Activated CD4-positive, alpha-beta T cell treated with anti-CD3 and anti-CD28 coated beads for 48 hours (primary cell): ENCODE results near the gene MGAT5B.

Experiments
- DNase-seq: peaks from one replicate; pipeline ENCODE4 v3.0.0-alpha.2; 2020

The MGAT5B gene

DNA sequence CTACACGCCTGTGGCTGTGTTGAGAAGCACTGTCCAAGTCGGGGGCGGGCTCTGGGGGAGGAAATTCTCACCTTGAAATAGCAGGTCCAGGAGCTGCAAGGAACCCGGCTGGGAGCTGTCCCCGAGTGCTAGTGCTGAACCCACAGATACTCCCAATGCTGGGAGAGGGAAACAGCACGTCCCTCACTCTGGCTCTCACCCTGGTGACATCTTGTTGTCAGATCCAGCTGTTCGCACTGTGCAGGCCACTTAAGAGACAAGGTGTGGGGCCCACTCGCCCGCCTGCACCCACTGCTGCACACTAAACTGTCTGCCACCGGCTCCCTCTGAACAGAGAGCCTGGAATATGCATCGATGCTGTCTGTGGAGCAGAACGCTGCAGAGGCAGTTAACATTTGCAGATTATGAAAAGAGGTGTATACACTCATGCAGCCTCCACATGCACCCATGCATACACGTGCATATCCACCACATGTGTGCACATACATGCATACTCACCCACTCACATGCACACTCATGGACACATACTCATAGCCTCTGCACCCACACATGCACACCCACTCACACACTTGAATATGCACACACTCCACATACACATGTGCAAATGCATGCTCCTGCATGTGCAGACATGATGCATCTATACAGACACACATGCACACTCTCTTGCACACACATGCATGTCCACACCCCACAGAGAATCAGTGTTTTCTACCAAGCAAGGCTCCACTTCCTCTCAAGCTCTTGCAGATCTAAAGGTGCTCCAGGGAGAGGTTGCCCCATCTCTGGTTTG lies 42.0 kb downstream of the MGAT5B start:
- peak; percentile 54 for DNase-seq

DNA sequence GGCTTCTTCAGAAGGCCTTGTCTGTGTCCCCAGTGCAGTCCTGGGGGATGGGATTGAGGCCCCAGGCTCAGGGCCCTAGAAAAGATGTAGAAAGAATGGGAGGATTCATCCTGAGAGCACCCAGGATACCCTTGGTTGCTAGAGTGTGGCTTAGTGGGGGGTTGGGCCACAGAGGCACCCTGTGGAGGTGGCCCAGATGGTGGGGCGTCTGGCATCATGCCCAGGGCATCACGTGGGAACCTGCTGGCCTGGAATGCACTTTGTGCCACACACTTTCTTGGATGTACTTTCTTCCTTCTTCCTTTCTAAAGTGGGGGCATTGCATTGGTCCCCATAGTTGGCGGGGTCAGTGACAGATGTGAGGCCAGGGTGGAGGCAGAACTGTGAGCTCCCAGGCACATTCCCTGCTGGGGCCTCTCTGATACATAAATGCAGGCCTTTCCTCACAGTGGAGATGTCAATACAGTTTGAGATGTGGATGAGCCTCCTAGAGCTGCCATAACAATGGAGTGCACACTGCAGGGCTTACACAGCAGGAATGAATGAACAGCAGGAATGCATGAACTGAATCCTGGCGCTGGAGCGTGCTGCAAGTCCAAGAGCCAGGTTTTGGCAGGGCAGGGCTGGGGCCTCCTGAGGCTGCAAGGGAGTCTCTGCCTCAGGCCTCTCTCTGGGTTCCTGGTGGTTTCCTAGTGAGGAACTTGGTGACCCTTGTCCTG lies 43.3 kb downstream of the MGAT5B start:
- no peak for DNase-seq

- no peak for DNase-seq
Observed at GRCh38 chr17:76912421-76913164, 44.4 kb downstream of the MGAT5B start.

DNA sequence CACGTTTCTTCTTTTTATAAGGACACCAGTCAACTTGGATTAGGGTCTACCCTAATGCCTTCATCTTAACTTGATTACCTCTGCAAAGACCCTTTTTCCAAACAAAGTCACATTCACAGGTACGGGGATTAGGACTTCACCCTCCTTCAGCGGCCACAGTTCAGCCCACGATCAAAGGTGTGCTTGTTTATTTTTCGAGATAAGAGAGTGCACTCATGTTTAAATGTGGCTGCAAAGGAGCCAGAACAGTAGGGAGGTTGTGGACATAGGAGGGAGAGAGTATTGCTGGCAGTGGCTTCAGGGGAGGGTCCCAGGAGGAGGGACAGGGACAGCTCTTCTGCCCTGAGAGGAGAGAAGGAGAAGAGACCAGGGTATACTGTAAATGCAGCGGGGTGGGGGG lies 46.7 kb downstream of the MGAT5B start:
- no peak for DNase-seq

GRCh38 chr17:76915840-76916510 lies 47.8 kb downstream of the MGAT5B start:
- DNase-seq = no peak

- no peak for DNase-seq
Observed at GRCh38 chr17:76917829-76918228, 49.6 kb downstream of the MGAT5B start.

- no peak for DNase-seq
Observed at GRCh38 chr17:76918811-76919210, 50.6 kb downstream of the MGAT5B start.

DNA sequence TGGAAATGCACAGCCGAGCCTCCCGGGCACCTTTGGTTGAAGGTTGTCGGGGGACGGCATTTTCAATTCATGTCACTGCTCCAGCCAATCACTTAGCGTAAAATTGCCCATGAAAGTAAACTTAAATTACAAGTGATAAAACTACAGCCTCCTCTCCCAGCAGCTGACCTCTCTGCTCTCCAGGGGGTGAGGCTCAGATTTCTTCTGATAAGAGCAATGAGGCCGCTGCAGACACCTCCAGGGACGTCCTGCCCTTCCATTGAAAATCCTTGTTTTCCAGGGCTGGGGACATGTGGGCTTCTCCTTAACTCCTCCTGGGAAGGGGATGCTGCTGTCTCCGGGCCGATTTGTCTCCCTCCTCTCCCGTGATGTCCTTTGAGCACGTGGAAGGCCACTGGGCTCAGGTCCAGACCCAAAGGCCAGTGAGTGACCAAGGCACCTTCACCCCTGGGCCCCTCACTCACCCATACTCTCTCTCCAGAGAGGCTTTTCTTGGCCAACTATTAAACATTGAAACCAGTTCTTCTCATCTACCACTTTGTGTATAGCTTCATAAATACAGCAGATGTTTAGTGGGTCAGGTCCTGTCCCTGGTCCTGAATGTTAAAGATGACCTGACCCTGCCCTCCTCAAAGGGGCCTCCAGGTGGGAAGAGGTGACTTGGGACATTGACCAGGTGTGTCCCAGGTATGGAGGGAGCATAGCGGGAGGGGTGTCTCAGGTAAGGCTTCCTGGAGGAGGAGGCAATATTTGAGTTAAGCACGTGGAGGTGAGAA lies 52.3 kb downstream of the MGAT5B start:
- no peak for DNase-seq

GRCh38 chr17:76921340-76922036 lies 53.3 kb downstream of the MGAT5B start:
- DNase-seq = no peak

DNA sequence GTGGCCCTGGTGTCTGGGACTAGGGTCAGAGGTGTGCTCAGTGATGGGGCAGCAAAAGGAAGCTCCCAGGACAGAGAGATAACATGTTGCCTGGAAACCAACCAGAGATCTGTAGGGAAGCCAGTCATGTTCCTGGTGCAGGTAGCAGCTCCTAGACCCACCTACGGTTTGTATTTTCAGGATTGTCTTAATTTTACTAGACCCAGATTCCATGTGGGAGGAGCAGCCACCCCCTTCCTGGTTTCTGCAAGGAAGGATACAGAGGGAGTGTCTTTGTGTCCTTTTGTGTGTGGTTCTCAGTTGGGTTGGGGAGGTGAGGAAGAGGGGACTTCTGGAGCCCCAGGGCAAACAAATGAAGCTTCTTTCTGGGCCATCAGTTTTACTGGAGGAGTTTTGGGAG lies 53.9 kb downstream of the MGAT5B start:
- no peak for DNase-seq

GRCh38 chr17:76922967-76923366 lies 54.8 kb downstream of the MGAT5B start:
- DNase-seq = no peak

GRCh38 chr17:76923491-76923890 lies 55.3 kb downstream of the MGAT5B start:
- DNase-seq = no peak

- peak; percentile 10 for DNase-seq
Observed at GRCh38 chr17:76924345-76925342, 56.4 kb downstream of the MGAT5B start.

- no peak for DNase-seq
Observed at GRCh38 chr17:76925441-76925891, 57.3 kb downstream of the MGAT5B start.

DNA sequence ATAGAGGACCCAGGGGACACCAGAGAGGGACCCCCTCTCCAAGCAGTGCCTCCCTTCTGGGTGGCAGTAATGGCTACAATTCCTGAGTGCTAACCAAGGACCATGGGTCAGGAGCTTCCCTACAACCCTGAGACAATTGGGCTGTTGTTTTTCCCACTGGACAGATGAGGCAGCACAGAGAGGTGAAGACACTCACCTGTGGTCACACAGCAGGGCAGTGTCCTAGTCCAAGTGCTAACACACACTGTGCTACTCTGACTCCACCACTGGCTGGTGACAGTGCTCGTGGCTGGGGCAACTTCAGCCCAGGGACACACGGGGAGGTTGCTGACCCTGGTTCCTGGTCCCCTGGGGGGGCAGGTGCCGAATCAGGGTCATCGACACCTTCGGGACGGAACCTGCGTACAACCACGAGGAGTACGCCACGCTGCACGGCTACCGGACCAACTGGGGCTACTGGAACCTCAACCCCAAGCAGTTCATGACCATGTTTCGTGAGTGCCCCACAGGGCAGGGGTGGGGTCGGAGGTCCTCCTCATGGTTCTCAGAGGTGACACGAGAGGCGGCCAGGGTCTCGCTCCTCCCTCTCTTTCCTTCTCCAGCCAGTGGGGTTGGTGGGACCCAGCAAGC lies 58.1 kb downstream of the MGAT5B start:
- no peak for DNase-seq

DNA sequence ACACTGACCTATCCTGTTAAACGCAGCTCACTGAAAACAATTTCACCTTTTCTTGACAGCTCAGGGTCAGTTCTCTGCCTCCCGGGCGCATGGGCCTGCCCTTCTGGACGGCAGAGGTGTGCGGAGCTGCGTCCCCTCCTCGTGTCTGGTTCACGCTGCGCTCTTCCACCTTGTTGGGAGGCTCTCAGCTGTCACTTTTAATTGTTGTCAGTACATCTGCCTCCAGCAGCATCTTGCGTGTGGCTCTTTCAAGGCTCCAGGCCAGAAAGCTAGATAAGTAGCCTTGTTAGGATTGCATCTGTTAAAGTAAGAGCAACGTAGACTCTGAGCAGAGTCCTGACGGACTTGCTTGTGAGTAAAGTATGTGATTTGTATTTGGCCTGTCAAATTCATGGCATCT lies 59.4 kb downstream of the MGAT5B start:
- DNase-seq = no peak

DNA sequence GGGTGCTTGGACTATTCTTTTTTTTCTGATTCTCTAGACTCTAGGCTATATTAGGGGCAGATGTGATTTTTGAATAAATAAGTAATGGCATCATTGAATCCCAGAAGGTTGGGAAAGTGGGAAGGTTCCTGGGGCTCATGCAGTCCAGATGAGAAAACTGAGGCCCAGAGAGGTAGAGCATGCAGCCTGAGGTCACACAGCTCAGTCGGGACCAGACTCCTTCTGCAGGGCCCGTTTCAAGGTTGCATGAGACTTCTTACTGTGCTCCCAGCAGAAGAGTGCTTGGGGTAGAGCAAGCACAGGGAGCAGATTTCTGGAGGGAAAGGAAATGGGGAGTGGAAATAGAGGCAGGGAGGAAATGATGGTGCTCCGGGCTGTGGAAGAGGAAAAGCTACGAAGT lies 59.8 kb downstream of the MGAT5B start:
- no peak for DNase-seq

DNA sequence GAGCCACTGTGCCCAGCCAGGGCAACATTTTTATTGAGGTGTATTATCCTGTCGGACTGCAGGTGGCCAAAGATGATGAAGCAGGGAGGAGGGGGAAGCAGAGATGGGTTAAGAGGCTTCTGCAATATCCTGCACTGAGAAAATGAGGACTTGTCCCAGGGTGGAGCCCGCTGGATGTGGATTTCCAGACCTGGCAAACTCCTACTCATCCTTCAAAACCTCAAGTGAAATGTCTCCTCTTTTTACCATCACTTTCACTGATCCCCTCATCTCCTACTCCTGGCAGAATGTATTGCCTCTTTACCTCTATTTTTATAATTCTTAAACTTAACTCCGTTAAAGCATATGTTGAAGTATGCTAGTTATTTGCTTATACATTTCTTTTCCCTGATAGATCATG lies 60.9 kb downstream of the MGAT5B start:
- DNase-seq = no peak

- DNase-seq = no peak
Observed at GRCh38 chr17:76929601-76930000, 61.4 kb downstream of the MGAT5B start.

- no peak for DNase-seq
Observed at GRCh38 chr17:76930107-76930506, 61.9 kb downstream of the MGAT5B start.
